Tibial nerve (tissue), 4 donors: ENCODE measurements around the gene TGM3. TPM values are rescaled to one million over a fixed set of nuclear protein-coding genes. Genes with fewer than 3 reads are reported as not detected.

Experiments used
- DNase-seq, 2 donors: peaks; one replicate each; pipeline ENCODE4 v3.0.0-alpha.2; 2019; ENCODE audit warnings: low spot score in 2 of 2
- H3K27ac ChIP-seq, 4 donors: fragments of 200-600 bp; sonication (generic) in 3 of 4; one replicate each; pipeline ENCODE4 v1.5.1; 2017 to 2019; ENCODE audit warnings: mild to moderate bottlenecking in 1 of 4
- H3K27me3 ChIP-seq, 2 donors: fragments of 200-600 bp; sonication (generic) in 1 of 2; one replicate each; pipeline versions ENCODE4 v1.5.1 to v1.6.0; 2017 to 2019
- H3K36me3 ChIP-seq, 3 donors: fragments of 200-600 bp; sonication (generic); one replicate each; pipeline ENCODE4 v1.5.1; 2018 to 2019
- H3K4me1 ChIP-seq, 4 donors: fragments of 200-600 bp; sonication (generic) in 3 of 4; one replicate each; pipeline ENCODE4 v1.5.1; 2017 to 2019
- H3K4me3 ChIP-seq, 4 donors: fragments of 200-600 bp; sonication (generic) in 3 of 4; one replicate each; pipeline ENCODE4 v1.5.1; 2017 to 2019; ENCODE audit warnings: mild to moderate bottlenecking in 1 of 4, moderate library complexity in 1 of 4
- H3K9me3 ChIP-seq, 4 donors: fragments of 200-600 bp; sonication (generic) in 3 of 4; one replicate each; pipeline ENCODE4 v1.5.1; 2017 to 2019
- CTCF ChIP-seq, 5 experiments: fragments of 200-600 bp in 3 of 5; fragments of 450-650 bp in 2 of 5; sonication (generic) in 3 of 5; IDR thresholded peaks; one replicate each; pipeline ENCODE4 v1.5.1; 2016 to 2019; ENCODE audit warnings: antibody characterized with exemption in 5 of 5, mild to moderate bottlenecking in 3 of 5, moderate library complexity in 2 of 5
- EP300 ChIP-seq, 2 donors: sonication (generic); formaldehyde crosslinking; IDR thresholded peaks; one replicate each; pipeline ENCODE4 v1.6.1; 2017; ENCODE audit warnings: antibody characterized with exemption in 2 of 2, mild to moderate bottlenecking in 1 of 2
- POLR2A ChIP-seq, 2 donors: fragments of 450-650 bp; IDR thresholded peaks; one replicate each; pipeline ENCODE4 v1.6.1; 2017; ENCODE audit warnings: antibody characterized with exemption in 2 of 2, mild to moderate bottlenecking in 2 of 2, moderate library complexity in 2 of 2
- WGBS, 2 donors: methylation state at CpG; one replicate each; pipeline ENCODE4 v1.1.5; 2018; 5-methylcytosine and 5-hydroxymethylcytosine counted together
- total RNA-seq, 4 donors: library from RNA; depleted of rRNA; stranded (reverse); fragments of >200 nt; gene quantifications; one replicate each; pipeline ENCODE4 v1.1.0, GENCODE V29; 2016

Gene TGM3
- total RNA-seq, 4 donors from 2014 or later, result not detected

GRCh38 chr20:2338411-2339066, 42.7 kb downstream of the TGM3 start:
- H3K4me1 ChIP-seq, result no peaks in the 10 kb centered on the region
- DNase-seq, result no peak
- 59 to 65% methylated on average over 5 of the region's 5 CpGs for WGBS, 2 donors
- no peak for TF ChIP-seq POLR2A (IDR thresholded peaks at IDR 0.05)
- no peak for TF ChIP-seq EP300 (IDR thresholded peaks at IDR 0.05)
- TF ChIP-seq CTCF (IDR thresholded peaks at IDR 0.05), result no peak
- no peak overlapping the region for H3K4me3 ChIP-seq
- no peaks in the 10 kb centered on the region for H3K36me3 ChIP-seq
- H3K27ac ChIP-seq, result no peak overlapping the region
- no peaks in the 10 kb centered on the region for H3K27me3 ChIP-seq
- no peaks in the 10 kb centered on the region for H3K9me3 ChIP-seq

GRCh38 chr20:2340136-2340535, 44.3 kb downstream of the TGM3 start:
- Histone ChIP-seq H3K4me3 (no peak overlapping the region), H3K4me1 (no peaks in the 10 kb centered on the region), H3K9me3 (no peaks in the 10 kb centered on the region), H3K27me3 (no peaks in the 10 kb centered on the region), H3K36me3 (no peaks in the 10 kb centered on the region), H3K27ac (no peak overlapping the region)
- no peak for DNase-seq
- 83 to 86% methylated on average over 11 of the region's 11 CpGs for WGBS, 2 donors
- TF ChIP-seq POLR2A (IDR thresholded peaks at IDR 0.05), result no peak
- TF ChIP-seq CTCF (IDR thresholded peaks at IDR 0.05), result no peak
- TF ChIP-seq EP300 (IDR thresholded peaks at IDR 0.05), result no peak

- DNase-seq, result no peak
- Histone ChIP-seq H3K4me1 (no peaks in the 10 kb centered on the region), H3K36me3 (no peaks in the 10 kb centered on the region), H3K9me3 (no peaks in the 10 kb centered on the region), H3K27me3 (no peaks in the 10 kb centered on the region), H3K4me3 (no peak overlapping the region), H3K27ac (no peak overlapping the region)
- TF ChIP-seq EP300 (IDR thresholded peaks at IDR 0.05), result no peak
- TF ChIP-seq CTCF (IDR thresholded peaks at IDR 0.05), result no peak
- no peak for TF ChIP-seq POLR2A (IDR thresholded peaks at IDR 0.05)
- 94 to 95% methylated on average over 6 of the region's 6 CpGs for WGBS, 2 donors
Measured at GRCh38 chr20:2340823-2341222, 45.0 kb downstream of the TGM3 start.

- DNase-seq, result no peak
- Histone ChIP-seq H3K4me1 (no peaks in the 10 kb centered on the region), H3K36me3 (no peaks in the 10 kb centered on the region), H3K27ac (no peak overlapping the region), H3K9me3 (peaks cover 0 to 4% (median 0%) of the 10 kb centered on the region in 4 donors), H3K4me3 (no peak overlapping the region), H3K27me3 (no peaks in the 10 kb centered on the region)
- TF ChIP-seq EP300 (IDR thresholded peaks at IDR 0.05) (no peak), POLR2A (IDR thresholded peaks at IDR 0.05) (no peak), CTCF (IDR thresholded peaks at IDR 0.05) (no peak)
- 73 to 75% methylated on average over 7 of the region's 7 CpGs for WGBS, 2 donors
Measured at GRCh38 chr20:2341336-2341735, 45.5 kb downstream of the TGM3 start.

GRCh38 chr20:2342243-2342642, 46.4 kb downstream of the TGM3 start:
- H3K4me3 ChIP-seq, result no peak overlapping the region
- H3K27me3 ChIP-seq, result no peaks in the 10 kb centered on the region
- DNase-seq, result no peak
- WGBS, 2 donors, result 66 to 70% methylated on average over 3 of the region's 3 CpGs
- H3K27ac ChIP-seq, result no peak overlapping the region
- TF ChIP-seq CTCF (IDR thresholded peaks at IDR 0.05) (no peak), POLR2A (IDR thresholded peaks at IDR 0.05) (no peak), EP300 (IDR thresholded peaks at IDR 0.05) (no peak)
- no peaks in the 10 kb centered on the region for H3K4me1 ChIP-seq
- H3K9me3 ChIP-seq, result peaks cover 0 to 9% (median 0%) of the 10 kb centered on the region in 4 donors
- H3K36me3 ChIP-seq, result no peaks in the 10 kb centered on the region
